Measurements from ENCODE around the gene CD300LB. TPM values are rescaled to one million over a fixed set of nuclear protein-coding genes. Genes with fewer than 3 reads are reported as not detected.

The CD300LB gene
- total and polyA plus RNA-seq, 4 experiments from 2014 or later, result 0.17 to 0.19 TPM; not detected in 2

- ChIA-PET CTCF (ENCODE audit: partially characterized antibody) (interaction anchor here (1.8 kb wide), 1 partner anchor 16 kb away, joined by 9 read pairs; no protein-coding TSS in a partner anchor), POLR2A (ENCODE audit: partially characterized antibody) (interaction anchor here (1.0 to 1.6 kb wide), 2 partner anchors 13 to 15 kb away, joined by 3 to 6 read pairs; no protein-coding TSS in a partner anchor)
- H3K4me1 Mint-ChIP-seq, result peaks cover 49 to 86% (median 64%) of the 10 kb centered on the region in 4 donors
- H3K9me3 Mint-ChIP-seq, result peaks cover 0 to 19% (median 10%) of the 10 kb centered on the region in 8 donors
- intact Hi-C loops (cut with micrococcal nuclease), result no loop called here
- H3K4me3 ChIP-seq (ENCODE audit: low read length in 2 of 2), result no peak overlapping the region
- no peak overlapping the region for H3K27ac ChIP-seq (ENCODE audit: low read depth, low read length)
- peak overlapping the region in 6 of 7 donors; percentile 35 to 91 (median 58) for H3K27ac Mint-ChIP-seq
- H3K36me3 Mint-ChIP-seq, result peaks cover 55 to 66% of the 10 kb centered on the region in 2 donors
- peaks cover 71% of the 10 kb centered on the region for H3K4me1 ChIP-seq (ENCODE audit: insufficient read depth, low read length)
- no peak for DNase-seq
- no peaks in the 10 kb centered on the region for H3K36me3 ChIP-seq (ENCODE audit: insufficient read depth, low read length)
- H3K27me3 Mint-ChIP-seq, result no peaks in the 10 kb centered on the region
- no peaks in the 10 kb centered on the region for H3K27me3 ChIP-seq (ENCODE audit: insufficient read depth, low read length)
- peak overlapping the region in 7 of 8 donors; percentile 59 to 85 (median 69) for H3K4me3 Mint-ChIP-seq
- peaks cover 0 to 4% of the 10 kb centered on the region in 2 donors for H3K9me3 ChIP-seq (ENCODE audit: control insufficient read depth in 1 of 2, low read length in 2 of 2)
Observed at GRCh38 chr17:74473294-74473693, 58.0 kb downstream of the CD300LB start.

GRCh38 chr17:74472890-74473289 lies 58.4 kb downstream of the CD300LB start:
- ChIA-PET POLR2A (ENCODE audit: partially characterized antibody) (interaction anchor here (1.6 kb wide), 1 partner anchor 12 kb away, joined by 6 read pairs; no protein-coding TSS in a partner anchor), CTCF (ENCODE audit: partially characterized antibody) (interaction anchor here (1.8 to 2.0 kb wide), 2 partner anchors 11 to 15 kb away, joined by 6 to 9 read pairs; no protein-coding TSS in a partner anchor)
- H3K9me3 ChIP-seq (ENCODE audit: control insufficient read depth in 1 of 2, low read length in 2 of 2), result peaks cover 0 to 4% of the 10 kb centered on the region in 2 donors
- Mint-ChIP-seq H3K36me3 (peaks cover 53 to 62% of the 10 kb centered on the region in 2 donors), H3K27ac (peak overlapping the region in 6 of 7 donors; percentile 22 to 77 (median 52)), H3K4me1 (peaks cover 46 to 85% (median 60%) of the 10 kb centered on the region in 4 donors), H3K27me3 (no peaks in the 10 kb centered on the region), H3K9me3 (peaks cover 0 to 19% (median 10%) of the 10 kb centered on the region in 8 donors), H3K4me3 (peak overlapping the region in 2 of 8 donors; percentile 13 to 25)
- H3K36me3 ChIP-seq (ENCODE audit: insufficient read depth, low read length), result no peaks in the 10 kb centered on the region
- H3K4me3 ChIP-seq (ENCODE audit: low read length in 2 of 2), result no peak overlapping the region
- no peak overlapping the region for H3K27ac ChIP-seq (ENCODE audit: low read depth, low read length)
- intact Hi-C loops (cut with micrococcal nuclease), result no loop called here
- H3K4me1 ChIP-seq (ENCODE audit: insufficient read depth, low read length), result peaks cover 69% of the 10 kb centered on the region
- no peaks in the 10 kb centered on the region for H3K27me3 ChIP-seq (ENCODE audit: insufficient read depth, low read length)
- DNase-seq, result no peak

- DNase-seq, result no peak
- Mint-ChIP-seq H3K4me1 (peaks cover 42 to 77% (median 57%) of the 10 kb centered on the region in 4 donors), H3K27ac (peak overlapping the region in 6 of 7 donors; percentile 9 to 86 (median 54)), H3K9me3 (peaks cover 0 to 19% (median 10%) of the 10 kb centered on the region in 8 donors), H3K4me3 (peak overlapping the region in 4 of 8 donors; percentile 11 to 75 (median 23)), H3K36me3 (peaks cover 42 to 60% of the 10 kb centered on the region in 2 donors), H3K27me3 (no peaks in the 10 kb centered on the region)
- ChIA-PET CTCF (ENCODE audit: partially characterized antibody) (interaction anchor here (1.1 to 6.4 kb wide), 4 partner anchors 12 to 93 kb away, joined by 3 to 68 read pairs (median 8); no protein-coding TSS in a partner anchor), POLR2A (ENCODE audit: partially characterized antibody) (interaction anchor here (0.8 kb wide), 1 partner anchor 18 kb away, joined by 3 read pairs; no protein-coding TSS in a partner anchor)
- Histone ChIP-seq H3K4me3 (ENCODE audit: low read length in 2 of 2) (no peak overlapping the region), H3K9me3 (ENCODE audit: control insufficient read depth in 1 of 2, low read length in 2 of 2) (peaks cover 0 to 4% of the 10 kb centered on the region in 2 donors), H3K27me3 (ENCODE audit: insufficient read depth, low read length) (no peaks in the 10 kb centered on the region), H3K4me1 (ENCODE audit: insufficient read depth, low read length) (peaks cover 68% of the 10 kb centered on the region), H3K36me3 (ENCODE audit: insufficient read depth, low read length) (no peaks in the 10 kb centered on the region), H3K27ac (ENCODE audit: low read depth, low read length) (no peak overlapping the region)
- intact Hi-C loops (cut with micrococcal nuclease), result no loop called here
Observed at GRCh38 chr17:74471341-74471740, 59.9 kb downstream of the CD300LB start.

Other genes starting within 250 kb of the CD300LB start
- gene KIF19, start 205.2 kb downstream of the CD300LB start, total RNA-seq, result 1 to 10 TPM; 1.5 to 1.7 TPM
- 1 to 10 TPM; 1.5 to 2.3 TPM for gene KIF19, start 205.2 kb downstream of the CD300LB start, polyA plus RNA-seq
- not detected for gene BTBD17, start 169.6 kb downstream of the CD300LB start, total RNA-seq
- gene BTBD17, start 169.6 kb downstream of the CD300LB start, polyA plus RNA-seq, result not detected
- not detected for gene GPR142, start 164.0 kb downstream of the CD300LB start, total RNA-seq
- not detected for gene GPR142, start 164.0 kb downstream of the CD300LB start, polyA plus RNA-seq
- not detected for gene GPRC5C, start 99.4 kb downstream of the CD300LB start, total RNA-seq
- gene GPRC5C, start 99.4 kb downstream of the CD300LB start, polyA plus RNA-seq, result not detected
- gene CD300A, start 64.8 kb downstream of the CD300LB start, total RNA-seq, result 10 to 100 TPM; 27.6 to 28.8 TPM
- 10 to 100 TPM; 38.7 to 51.4 TPM for gene CD300A, start 64.8 kb downstream of the CD300LB start, polyA plus RNA-seq
- not detected for gene CD300C, start 14.6 kb upstream of the CD300LB start, total RNA-seq
- gene CD300C, start 14.6 kb upstream of the CD300LB start, polyA plus RNA-seq, result not detected
- gene CD300H, start 36.0 kb upstream of the CD300LB start, total RNA-seq, result not detected
- not detected for gene CD300H, start 36.0 kb upstream of the CD300LB start, polyA plus RNA-seq
- gene CD300LD, start 60.8 kb upstream of the CD300LB start, total RNA-seq, result not detected
- not detected for gene CD300LD, start 60.8 kb upstream of the CD300LB start, polyA plus RNA-seq
- not detected for gene CD300E, start 92.3 kb upstream of the CD300LB start, total RNA-seq
- gene CD300E, start 92.3 kb upstream of the CD300LB start, polyA plus RNA-seq, result not detected
- gene CD300LF, start 181.4 kb upstream of the CD300LB start, total RNA-seq, result under 1 TPM in 1 of 2 experiments, not detected in 1; 0.23 TPM
- not detected for gene CD300LF, start 181.4 kb upstream of the CD300LB start, polyA plus RNA-seq
- gene RAB37, start 205.8 kb upstream of the CD300LB start, total RNA-seq, result 10 to 100 TPM; 23.2 to 25.9 TPM
- gene RAB37, start 205.8 kb upstream of the CD300LB start, polyA plus RNA-seq, result 10 to 100 TPM; 47.8 to 52.3 TPM
- gene NHERF1, start 217.2 kb upstream of the CD300LB start, total RNA-seq, result 100 to 1,000 TPM; 202 to 209 TPM
- 100 to 1,000 TPM; 324 to 448 TPM for gene NHERF1, start 217.2 kb upstream of the CD300LB start, polyA plus RNA-seq
- gene NAT9, start 244.9 kb upstream of the CD300LB start, total RNA-seq, result 10 to 100 TPM; 60.0 to 70.3 TPM
- gene NAT9, start 244.9 kb upstream of the CD300LB start, polyA plus RNA-seq, result 10 to 100 TPM; 11.9 to 19.1 TPM